ENCODE results near the gene MAP2K1. TPM values are rescaled to one million over a fixed set of nuclear protein-coding genes. Genes with fewer than 3 reads are reported as not detected.
"Not testable (repeated sequence)": the region's sequence is repeated elsewhere in the genome, so short reads cannot be mapped to it uniquely, and the experiment has no call there.

Gene MAP2K1
- polyA plus RNA-seq, 3 donors = 48.8 to 55.7 (median 50.0) TPM

DNA sequence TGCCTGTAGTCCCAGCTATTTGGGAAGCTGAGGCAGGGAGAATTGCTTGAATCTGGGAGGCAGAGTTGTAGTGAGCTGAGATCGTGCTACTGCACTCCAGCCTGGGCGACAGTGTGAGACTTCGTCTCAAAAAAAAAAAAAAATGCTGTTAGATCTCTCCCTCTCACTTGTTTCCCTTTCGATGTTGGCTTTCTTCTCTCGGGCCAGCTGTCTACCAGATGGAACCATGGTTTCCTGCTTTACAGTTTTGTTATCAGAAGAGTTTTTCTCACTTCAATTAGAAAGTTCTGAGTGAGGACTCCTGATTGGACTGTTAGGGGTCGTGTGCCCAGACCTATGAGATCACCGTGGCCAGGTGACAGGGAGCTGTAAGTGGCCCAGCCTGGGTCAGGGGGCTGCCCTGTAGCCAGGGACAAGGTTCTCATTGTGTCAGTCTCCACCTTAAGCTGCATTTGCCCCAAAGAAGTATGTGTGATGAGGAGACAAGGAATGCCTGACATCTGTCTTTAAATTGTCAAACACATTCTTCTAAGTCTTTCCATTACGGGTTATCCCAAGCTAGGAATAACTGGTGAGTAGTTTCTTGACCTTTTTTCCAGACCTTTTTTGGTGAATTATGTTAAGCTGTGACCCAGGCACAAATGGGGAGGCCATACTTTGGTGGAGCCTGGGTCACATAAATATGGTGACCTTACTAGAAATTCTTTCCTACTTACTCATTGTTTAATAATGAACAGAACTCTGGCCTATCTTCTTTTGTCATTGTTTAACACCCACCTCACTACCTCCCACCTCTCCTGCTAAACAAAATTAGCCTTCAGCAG lies 85.7 kb downstream of the MAP2K1 start:
- no peak for DNase-seq (ENCODE audit: low read depth in 3 of 3, low spot score in 2 of 3)

DNA sequence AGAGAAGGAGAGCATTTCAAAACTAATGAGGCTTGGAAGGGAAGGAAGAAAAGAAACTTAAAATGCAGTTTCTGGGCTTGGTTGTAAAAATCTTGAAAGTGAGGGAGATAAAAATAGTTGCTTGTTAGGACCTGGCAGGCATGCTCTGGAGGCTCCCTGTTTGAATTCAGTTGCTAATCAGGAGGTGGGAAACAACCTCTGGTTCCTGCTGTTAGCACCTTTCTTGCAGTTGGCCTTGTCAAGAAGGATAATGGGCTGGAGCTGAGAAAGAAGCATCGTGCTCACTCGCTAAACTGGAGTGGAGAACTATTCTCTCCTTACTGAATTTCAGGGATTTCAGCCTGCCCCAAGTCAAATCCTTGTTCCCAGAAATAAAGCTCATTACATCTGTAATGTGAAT lies 87.4 kb downstream of the MAP2K1 start:
- no peak for DNase-seq (ENCODE audit: low read depth in 3 of 3, low spot score in 2 of 3)

- DNase-seq (ENCODE audit: low read depth in 3 of 3, low spot score in 2 of 3) = no peak
These were observed 88.3 kb downstream of the MAP2K1 start for GRCh38 chr15:66474963-66475362.

DNA sequence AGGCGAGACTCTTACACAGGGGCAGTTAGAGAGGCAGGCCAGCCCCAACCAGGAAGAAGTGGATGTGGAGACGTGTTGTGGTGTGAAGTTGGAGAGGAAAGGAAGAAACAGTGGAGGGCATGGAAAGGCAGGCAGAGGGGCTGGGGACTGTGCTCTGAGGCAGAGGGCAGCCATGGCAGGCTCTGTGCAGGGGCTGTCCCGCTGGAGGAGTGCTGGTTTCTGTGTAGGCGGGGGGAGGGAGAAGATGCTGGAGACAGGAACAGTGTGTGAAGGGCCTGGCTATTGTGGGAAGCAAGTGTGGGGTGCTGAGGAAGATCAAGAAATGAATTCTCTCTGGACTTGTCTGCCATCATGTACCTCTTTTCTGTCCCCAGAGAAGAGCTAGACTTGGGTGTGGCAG lies 89.8 kb downstream of the MAP2K1 start:
- no peak for DNase-seq (ENCODE audit: low read depth in 3 of 3, low spot score in 2 of 3)

GRCh38 chr15:66477011-66477410 lies 90.3 kb downstream of the MAP2K1 start:
- DNase-seq (ENCODE audit: low read depth in 3 of 3, low spot score in 2 of 3) = no peak

DNA sequence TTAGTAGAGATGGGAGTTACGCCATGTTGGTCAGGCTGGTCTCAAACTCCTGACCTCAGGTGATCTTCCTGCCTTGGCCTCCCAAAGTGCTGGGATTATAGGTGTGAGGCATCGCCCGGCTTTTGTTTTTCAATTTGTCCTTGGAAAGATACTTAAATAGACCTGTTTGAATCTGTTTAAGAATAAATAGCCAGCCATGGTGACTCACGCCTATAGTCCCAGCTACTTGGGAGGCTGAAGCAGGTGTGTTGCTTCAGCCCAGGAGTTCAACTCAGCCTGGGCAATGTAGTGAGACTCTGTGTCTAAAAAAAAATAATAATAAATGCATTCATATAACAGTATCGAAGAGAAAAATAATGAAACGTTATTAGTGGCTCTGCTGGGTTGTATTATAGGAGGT lies 93.6 kb downstream of the MAP2K1 start:
- no peak for DNase-seq (ENCODE audit: low read depth in 3 of 3, low spot score in 2 of 3)

- DNase-seq (ENCODE audit: low read depth in 3 of 3, low spot score in 2 of 3) = no peak
These were observed 94.6 kb downstream of the MAP2K1 start for GRCh38 chr15:66481107-66481856.

GRCh38 chr15:66482539-66482938 lies 95.8 kb downstream of the MAP2K1 start:
- DNase-seq (ENCODE audit: low read depth in 3 of 3, low spot score in 2 of 3) = no peak

- DNase-seq (ENCODE audit: low read depth in 3 of 3, low spot score in 2 of 3) = no peak
These were observed 96.4 kb downstream of the MAP2K1 start for GRCh38 chr15:66483131-66483566.

DNA sequence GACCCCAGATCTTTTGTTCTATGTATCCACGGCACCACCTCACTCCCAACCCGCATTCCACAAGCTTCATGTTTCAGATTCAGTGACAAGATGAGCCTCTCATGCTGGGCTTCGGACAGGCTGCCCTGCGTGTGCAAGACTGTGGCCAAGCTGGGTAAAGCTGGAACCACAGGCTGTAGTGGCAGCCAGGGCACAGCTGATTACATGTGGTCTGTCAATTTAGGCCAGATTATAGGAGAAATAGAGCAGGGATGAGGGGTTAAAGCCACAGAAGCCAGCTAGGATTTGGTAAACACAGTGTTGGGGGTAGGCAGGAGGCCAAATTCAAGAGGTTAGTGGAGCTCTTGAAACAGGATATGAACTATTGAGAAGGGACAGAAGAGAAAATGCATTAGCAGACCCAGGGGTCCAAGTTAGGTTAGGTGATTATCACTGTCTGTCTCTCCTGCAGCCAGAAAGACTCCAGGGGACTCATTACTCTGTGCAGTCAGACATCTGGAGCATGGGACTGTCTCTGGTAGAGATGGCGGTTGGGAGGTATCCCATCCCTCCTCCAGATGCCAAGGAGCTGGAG lies 97.9 kb downstream of the MAP2K1 start:
- DNase-seq (ENCODE audit: low read depth in 3 of 3, low spot score in 2 of 3) = no peak

- no peak for DNase-seq (ENCODE audit: low read depth in 3 of 3, low spot score in 2 of 3)
These were observed 100.2 kb downstream of the MAP2K1 start for GRCh38 chr15:66486887-66487286.

DNA sequence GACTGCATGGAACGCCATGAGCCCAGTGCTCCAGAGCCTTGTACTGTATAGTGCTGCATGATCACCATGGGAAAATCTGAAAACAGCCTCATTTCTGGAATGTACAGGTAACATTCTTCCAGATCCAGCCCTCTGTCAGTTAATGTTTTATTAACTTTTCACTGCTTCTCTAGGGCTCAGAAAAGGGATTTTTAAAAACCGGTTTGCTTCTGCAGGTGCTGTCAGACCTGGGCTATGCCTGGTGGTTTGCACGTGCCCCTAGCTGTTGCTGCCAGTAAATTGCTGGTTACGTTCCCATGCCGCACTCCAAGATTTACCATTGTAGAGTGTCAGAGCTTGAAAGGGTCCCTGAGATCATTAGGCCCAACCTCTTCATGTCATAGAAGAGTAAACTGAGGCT lies 101.8 kb downstream of the MAP2K1 start:
- DNase-seq (ENCODE audit: low read depth in 3 of 3, low spot score in 2 of 3) = no peak

DNA sequence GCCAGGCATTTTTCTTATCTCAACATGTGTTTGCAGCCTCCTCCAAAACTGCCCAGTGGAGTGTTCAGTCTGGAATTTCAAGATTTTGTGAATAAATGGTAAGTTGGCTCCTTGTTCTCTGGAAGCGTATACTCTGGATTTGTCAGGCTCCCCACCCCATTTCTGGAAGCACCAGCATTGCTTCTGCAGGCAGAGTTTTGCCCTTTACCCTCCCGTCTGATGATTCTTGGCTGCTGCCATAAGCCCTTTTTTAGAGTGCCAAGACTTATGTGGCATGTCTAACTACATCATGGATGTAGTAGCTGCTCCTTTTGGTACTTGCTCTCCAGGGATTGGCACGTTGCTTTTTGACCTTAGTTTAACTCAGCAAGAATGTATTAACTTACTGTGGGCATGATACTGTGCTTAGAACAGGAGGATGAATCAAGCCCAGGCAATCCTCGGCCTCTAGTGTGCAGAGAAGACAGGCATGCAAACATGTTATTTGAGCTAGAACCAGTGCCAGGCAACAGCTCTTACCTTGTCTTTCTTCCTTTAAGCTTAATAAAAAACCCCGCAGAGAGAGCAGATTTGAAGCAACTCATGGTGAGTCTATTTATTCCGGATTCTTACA lies 102.6 kb downstream of the MAP2K1 start:
- DNase-seq (ENCODE audit: low read depth in 3 of 3, low spot score in 2 of 3) = no peak

GRCh38 chr15:66491846-66492245 lies 105.1 kb downstream of the MAP2K1 start:
- DNase-seq (ENCODE audit: low read depth in 3 of 3, low spot score in 2 of 3) = no peak

DNA sequence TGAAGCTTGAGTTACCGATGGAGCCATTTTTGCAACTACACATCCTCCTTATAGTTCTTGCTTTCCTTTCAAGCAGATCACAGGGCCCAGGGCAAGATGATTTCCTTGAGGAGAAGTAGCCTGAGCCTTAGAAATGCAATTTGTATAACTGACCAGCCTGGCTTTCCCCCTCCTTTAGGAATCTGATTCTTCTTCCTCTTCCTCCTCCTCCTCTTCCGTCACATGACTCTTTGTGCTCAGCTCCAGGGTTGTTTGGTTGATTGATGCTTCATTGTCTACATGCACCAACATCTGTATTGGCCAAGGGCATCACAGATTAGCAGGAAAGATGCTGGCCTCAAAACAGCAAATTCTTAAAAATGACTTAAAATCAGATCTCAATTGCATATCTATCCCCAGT lies 107.5 kb downstream of the MAP2K1 start:
- DNase-seq (ENCODE audit: low read depth in 3 of 3, low spot score in 2 of 3) = no peak

- DNase-seq (ENCODE audit: low read depth in 3 of 3, low spot score in 2 of 3) = no peak
These were observed 110.3 kb downstream of the MAP2K1 start for GRCh38 chr15:66496951-66497501.

DNA sequence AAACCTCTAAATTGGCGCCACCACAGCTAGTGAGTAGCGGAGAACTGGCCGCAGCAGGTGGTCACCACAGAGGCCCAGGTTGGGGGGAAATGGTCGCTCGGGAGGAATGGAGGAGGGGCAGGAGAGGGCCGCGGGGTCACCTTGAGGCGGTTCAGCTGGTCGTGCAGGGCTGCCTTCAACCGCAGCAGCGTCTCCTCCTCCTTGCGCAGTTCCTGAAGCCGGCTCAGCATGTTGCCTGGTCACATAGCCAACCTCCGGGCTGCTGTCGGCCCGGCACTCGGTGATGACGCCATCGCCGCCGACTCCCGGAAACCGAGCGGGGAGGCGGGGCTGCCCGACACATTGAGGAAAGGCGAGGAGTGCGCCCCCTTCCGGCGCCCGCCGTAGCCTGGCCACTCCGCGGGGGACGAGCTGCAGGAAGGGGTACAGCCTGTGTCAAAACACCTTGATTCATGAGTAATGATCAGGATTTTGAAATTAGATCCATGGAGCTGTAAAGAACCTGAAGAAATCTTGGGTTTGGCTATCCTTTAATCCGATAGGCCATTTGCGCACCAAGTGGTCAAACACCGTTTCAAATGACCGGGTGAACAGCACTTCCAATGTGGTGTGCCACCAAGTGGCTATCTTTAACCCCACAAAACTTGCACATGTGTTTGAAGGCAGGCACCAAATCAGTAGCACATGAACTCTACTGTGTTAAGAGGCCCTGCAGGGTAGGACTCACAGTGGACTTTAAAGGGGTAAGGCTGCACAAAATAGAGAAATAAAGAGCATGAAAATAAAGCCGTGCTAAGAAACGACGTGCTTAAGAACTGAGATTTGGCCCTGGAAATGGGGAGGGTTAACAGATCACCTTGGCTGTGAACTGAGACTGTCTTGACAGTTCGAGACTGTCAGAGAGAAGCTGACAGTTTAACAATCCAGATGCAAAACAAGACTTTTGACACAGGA lies 111.1 kb downstream of the MAP2K1 start, which contains the start of gene SNAPC5:
SNAPC5 (minus strand) TSS at position 261 of the 954 bp plus-strand sequence; CDS start at position 230, 31 bp downstream.
- DNase-seq (ENCODE audit: low read depth in 3 of 3, low spot score in 2 of 3) = peak; percentile 81 to 90 (median 82)

- no peak for DNase-seq (ENCODE audit: low read depth in 3 of 3, low spot score in 2 of 3)
These were observed 112.0 kb downstream of the MAP2K1 start for GRCh38 chr15:66498501-66499386.

- not testable (repeated sequence) for DNase-seq (ENCODE audit: low read depth in 3 of 3, low spot score in 2 of 3)
These were observed 113.6 kb downstream of the MAP2K1 start for GRCh38 chr15:66500346-66500745.

Measured in right renal cortex interstitium (tissue), 3 donors.